Ishikawa (cell line): ENCODE data around the gene LILRA2.

Experiments
- CREB1 ChIP-seq: IDR thresholded peaks from 2 replicates; pipeline ENCODE4 v1.6.1; 2012; ENCODE audit warnings: low read depth
- EGR1 ChIP-seq: IDR thresholded peaks from 2 replicates; pipeline ENCODE4 v1.6.1; 2012
- EP300 ChIP-seq: IDR thresholded peaks from 2 replicates; pipeline ENCODE4 v1.6.1; 2012; ENCODE audit warnings: borderline replicate concordance
- FOXM1 ChIP-seq: IDR thresholded peaks from 2 replicates; pipeline ENCODE4 v1.6.1; 2012; ENCODE audit warnings: low read depth, borderline replicate concordance
- RAD21 ChIP-seq: IDR thresholded peaks from 2 replicates; pipeline ENCODE4 v1.6.1; 2012; ENCODE audit warnings: low read depth
- TAF1 ChIP-seq: IDR thresholded peaks from 2 replicates; pipeline ENCODE4 v1.6.1; 2012; ENCODE audit warnings: low read depth, mild to moderate bottlenecking
- TF ChIP-seq, protein P1 (sequence below): IDR thresholded peaks from 2 replicates; pipeline ENCODE4 v1.6.1; 2012; ENCODE audit warnings: low read depth, mild to moderate bottlenecking
- TF ChIP-seq, protein P2 (sequence below): IDR thresholded peaks from 2 replicates; pipeline ENCODE4 v1.6.1; 2012
- TF ChIP-seq, protein P3 (sequence below): IDR thresholded peaks from 2 replicates; pipeline ENCODE4 v1.6.1; 2012

DNA sequence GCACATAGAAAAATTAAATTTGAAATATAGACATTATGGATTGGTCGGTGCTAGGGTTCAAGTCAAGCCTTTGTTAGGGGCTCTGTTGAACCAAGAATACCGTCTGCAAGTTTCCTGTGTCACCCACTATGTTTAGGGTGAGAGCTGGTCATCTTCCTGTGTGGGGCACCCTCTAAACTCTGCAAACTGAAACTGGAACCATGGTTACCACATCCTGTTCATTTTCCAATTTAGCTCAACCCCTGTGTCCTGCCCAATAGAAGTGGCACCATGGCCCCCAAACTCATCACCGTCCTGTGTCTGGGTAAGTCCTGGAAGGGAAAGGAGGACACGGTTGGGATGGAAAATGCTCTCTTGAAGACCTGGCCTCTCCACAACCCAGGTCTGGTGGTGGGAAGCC, 41.1 kb upstream of the LILRA2 start:
- TF ChIP-seq, protein P1, sequence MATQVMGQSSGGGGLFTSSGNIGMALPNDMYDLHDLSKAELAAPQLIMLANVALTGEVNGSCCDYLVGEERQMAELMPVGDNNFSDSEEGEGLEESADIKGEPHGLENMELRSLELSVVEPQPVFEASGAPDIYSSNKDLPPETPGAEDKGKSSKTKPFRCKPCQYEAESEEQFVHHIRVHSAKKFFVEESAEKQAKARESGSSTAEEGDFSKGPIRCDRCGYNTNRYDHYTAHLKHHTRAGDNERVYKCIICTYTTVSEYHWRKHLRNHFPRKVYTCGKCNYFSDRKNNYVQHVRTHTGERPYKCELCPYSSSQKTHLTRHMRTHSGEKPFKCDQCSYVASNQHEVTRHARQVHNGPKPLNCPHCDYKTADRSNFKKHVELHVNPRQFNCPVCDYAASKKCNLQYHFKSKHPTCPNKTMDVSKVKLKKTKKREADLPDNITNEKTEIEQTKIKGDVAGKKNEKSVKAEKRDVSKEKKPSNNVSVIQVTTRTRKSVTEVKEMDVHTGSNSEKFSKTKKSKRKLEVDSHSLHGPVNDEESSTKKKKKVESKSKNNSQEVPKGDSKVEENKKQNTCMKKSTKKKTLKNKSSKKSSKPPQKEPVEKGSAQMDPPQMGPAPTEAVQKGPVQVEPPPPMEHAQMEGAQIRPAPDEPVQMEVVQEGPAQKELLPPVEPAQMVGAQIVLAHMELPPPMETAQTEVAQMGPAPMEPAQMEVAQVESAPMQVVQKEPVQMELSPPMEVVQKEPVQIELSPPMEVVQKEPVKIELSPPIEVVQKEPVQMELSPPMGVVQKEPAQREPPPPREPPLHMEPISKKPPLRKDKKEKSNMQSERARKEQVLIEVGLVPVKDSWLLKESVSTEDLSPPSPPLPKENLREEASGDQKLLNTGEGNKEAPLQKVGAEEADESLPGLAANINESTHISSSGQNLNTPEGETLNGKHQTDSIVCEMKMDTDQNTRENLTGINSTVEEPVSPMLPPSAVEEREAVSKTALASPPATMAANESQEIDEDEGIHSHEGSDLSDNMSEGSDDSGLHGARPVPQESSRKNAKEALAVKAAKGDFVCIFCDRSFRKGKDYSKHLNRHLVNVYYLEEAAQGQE, result no peak
- TF ChIP-seq CREB1 (no peak), EP300 (no peak), EGR1 (no peak), RAD21 (no peak), FOXM1 (no peak), TAF1 (no peak)
- TF ChIP-seq, protein P2, sequence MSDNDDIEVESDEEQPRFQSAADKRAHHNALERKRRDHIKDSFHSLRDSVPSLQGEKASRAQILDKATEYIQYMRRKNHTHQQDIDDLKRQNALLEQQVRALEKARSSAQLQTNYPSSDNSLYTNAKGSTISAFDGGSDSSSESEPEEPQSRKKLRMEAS, result no peak
- TF ChIP-seq, protein P3, sequence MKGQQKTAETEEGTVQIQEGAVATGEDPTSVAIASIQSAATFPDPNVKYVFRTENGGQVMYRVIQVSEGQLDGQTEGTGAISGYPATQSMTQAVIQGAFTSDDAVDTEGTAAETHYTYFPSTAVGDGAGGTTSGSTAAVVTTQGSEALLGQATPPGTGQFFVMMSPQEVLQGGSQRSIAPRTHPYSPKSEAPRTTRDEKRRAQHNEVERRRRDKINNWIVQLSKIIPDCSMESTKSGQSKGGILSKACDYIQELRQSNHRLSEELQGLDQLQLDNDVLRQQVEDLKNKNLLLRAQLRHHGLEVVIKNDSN, result no peak
